Natural killer cell (primary cell): ENCODE results near the gene IRF1. TPM values are rescaled to one million over a fixed set of nuclear protein-coding genes. Genes with fewer than 3 reads are reported as not detected.

ENCODE experiments used
- ATAC-seq, 3 donors: fragments of 150-1000 bp in 2 of 3; fragments of 200-7000 bp in 1 of 3; cut with Tn5 transposase; 1 replicate in 1 of 3; 2 replicates in 2 of 3; pipeline ENCODE4 v1.10.0; 2021; ENCODE audit warnings: mild to moderate bottlenecking in 2 of 3, moderate library complexity in 2 of 3
- DNase-seq, 2 donors: peaks; one replicate each; pipeline versions ENCODE4 v3.0.0 to v3.0.0-alpha.2; 2013 to 2021; ENCODE audit warnings: mixed read lengths in 1 of 2
- H3K27ac ChIP-seq: one replicate; pipeline ENCODE4 v1.5.1; 2013; ENCODE audit warnings: mild to moderate bottlenecking, low read length
- H3K27me3 ChIP-seq: one replicate; pipeline ENCODE4 v1.6.1; 2013; ENCODE audit warnings: low read length; ENCODE audit not compliant: control insufficient read depth, insufficient read depth
- H3K36me3 ChIP-seq: one replicate; pipeline ENCODE4 v1.6.1; 2013; ENCODE audit warnings: low read length; ENCODE audit not compliant: control insufficient read depth, insufficient read depth
- H3K4me1 ChIP-seq: one replicate; pipeline ENCODE4 v1.6.1; 2013; ENCODE audit warnings: low read length; ENCODE audit not compliant: control insufficient read depth, insufficient read depth
- H3K4me3 ChIP-seq: one replicate; pipeline ENCODE4 v1.5.1; 2013; ENCODE audit warnings: low read length
- H3K9me3 ChIP-seq: one replicate; pipeline ENCODE4 v1.6.1; 2013; ENCODE audit warnings: low read length; ENCODE audit not compliant: control insufficient read depth, insufficient read depth
- H3K27ac Mint-ChIP-seq, 2 donors: one replicate each; pipeline ENCODE4 v1.8.0; 2022; ENCODE audit warnings: mild to moderate bottlenecking in 2 of 2, mixed read lengths in 2 of 2, moderate library complexity in 1 of 2
- H3K27me3 Mint-ChIP-seq, 2 donors: one replicate each; pipeline ENCODE4 v1.8.0; 2022; ENCODE audit warnings: low read depth in 2 of 2, mixed read lengths in 2 of 2
- H3K36me3 Mint-ChIP-seq: one replicate; pipeline ENCODE4 v1.8.0; 2022; ENCODE audit warnings: mixed read lengths
- H3K4me1 Mint-ChIP-seq, 2 donors: one replicate each; pipeline ENCODE4 v1.8.0; 2022; ENCODE audit warnings: mixed read lengths in 2 of 2
- H3K4me3 Mint-ChIP-seq: one replicate; pipeline ENCODE4 v1.8.0; 2022; ENCODE audit warnings: mild to moderate bottlenecking, moderate library complexity, mixed read lengths
- H3K9me3 Mint-ChIP-seq, 2 donors: one replicate each; pipeline ENCODE4 v1.8.0; 2022; ENCODE audit warnings: mixed read lengths in 2 of 2
- whole genome bisulfite sequencing: methylation state at CpG from one replicate; pipeline ENCODE4 v1.1.7; 2013; ENCODE audit warnings: missing lambda C conversion rate; ENCODE audit not compliant: insufficient coverage; 5-methylcytosine and 5-hydroxymethylcytosine counted together
- intact Hi-C: fragments of 100-400 bp; cut with micrococcal nuclease; formaldehyde crosslinking; loops from one replicate; pipeline ENCODE4 v1.14.2; 2022
- total RNA-seq, 4 donors: library from RNA; stranded (reverse); fragments of 120-200 nt in 1 of 4; gene quantifications; one replicate each; pipeline versions ENCODE4 v1.2.3 to v1.2.4, GENCODE V29; 2013 to 2022
- TF ChIP-seq, protein P1 (sequence below): fragments of 200-600 bp; IDR thresholded peaks from one replicate; pipeline ENCODE4 v1.8.0; 2022; ENCODE audit warnings: antibody characterized with exemption

IRF1 gene
- total RNA-seq, 3 donors from 2014 or later (not counting 1 experiment from before 2014, with no cell fraction given): 1,190 to 1,513 (median 1,282) TPM

DNA sequence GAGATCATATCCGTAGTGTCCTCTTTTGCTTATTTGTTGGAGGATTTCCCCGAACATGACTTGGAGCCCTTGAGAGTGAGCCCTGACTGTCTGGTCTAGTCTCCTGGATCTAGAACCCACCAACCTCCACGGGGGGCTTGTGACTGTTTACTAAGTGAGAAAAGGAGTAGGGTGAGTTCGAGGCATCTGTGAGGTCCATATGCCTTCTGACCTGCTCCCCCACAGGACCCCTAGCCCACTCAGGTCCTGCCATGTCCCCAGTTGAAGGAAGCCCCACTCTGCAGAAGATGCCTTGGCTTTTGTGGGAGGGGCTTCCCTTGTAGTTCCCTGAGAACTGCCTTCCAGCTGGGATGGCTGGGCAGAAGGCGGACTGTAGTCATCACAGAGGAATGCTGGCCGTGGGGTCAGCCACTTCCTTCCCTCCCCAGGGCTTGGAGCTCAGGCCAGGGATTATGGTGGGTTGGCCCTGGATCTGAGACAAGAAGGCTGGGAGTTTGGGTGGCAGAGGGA is 7.0 kb upstream of the IRF1 start:
- TF ChIP-seq, protein P1, sequence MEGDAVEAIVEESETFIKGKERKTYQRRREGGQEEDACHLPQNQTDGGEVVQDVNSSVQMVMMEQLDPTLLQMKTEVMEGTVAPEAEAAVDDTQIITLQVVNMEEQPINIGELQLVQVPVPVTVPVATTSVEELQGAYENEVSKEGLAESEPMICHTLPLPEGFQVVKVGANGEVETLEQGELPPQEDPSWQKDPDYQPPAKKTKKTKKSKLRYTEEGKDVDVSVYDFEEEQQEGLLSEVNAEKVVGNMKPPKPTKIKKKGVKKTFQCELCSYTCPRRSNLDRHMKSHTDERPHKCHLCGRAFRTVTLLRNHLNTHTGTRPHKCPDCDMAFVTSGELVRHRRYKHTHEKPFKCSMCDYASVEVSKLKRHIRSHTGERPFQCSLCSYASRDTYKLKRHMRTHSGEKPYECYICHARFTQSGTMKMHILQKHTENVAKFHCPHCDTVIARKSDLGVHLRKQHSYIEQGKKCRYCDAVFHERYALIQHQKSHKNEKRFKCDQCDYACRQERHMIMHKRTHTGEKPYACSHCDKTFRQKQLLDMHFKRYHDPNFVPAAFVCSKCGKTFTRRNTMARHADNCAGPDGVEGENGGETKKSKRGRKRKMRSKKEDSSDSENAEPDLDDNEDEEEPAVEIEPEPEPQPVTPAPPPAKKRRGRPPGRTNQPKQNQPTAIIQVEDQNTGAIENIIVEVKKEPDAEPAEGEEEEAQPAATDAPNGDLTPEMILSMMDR: no peak
- H3K4me3 ChIP-seq: no peak overlapping the region
- ATAC-seq (no peak), DNase-seq (no peak)
- WGBS: 80% methylated on average over 5 of the region's 6 CpGs
- peaks cover 77% of the 10 kb centered on the region for H3K4me1 ChIP-seq
- Mint-ChIP-seq H3K4me1 (peaks cover 60 to 71% of the 10 kb centered on the region in 2 donors), H3K27me3 (no peaks in the 10 kb centered on the region), H3K27ac (peak overlapping the region; percentile 95 to 100), H3K4me3 (peak overlapping the region; percentile 86), H3K36me3 (no peaks in the 10 kb centered on the region), H3K9me3 (no peaks in the 10 kb centered on the region)
- H3K27me3 ChIP-seq: no peaks in the 10 kb centered on the region
- H3K36me3 ChIP-seq: no peaks in the 10 kb centered on the region
- intact Hi-C loops: no loop called here
- H3K9me3 ChIP-seq: no peaks in the 10 kb centered on the region
- H3K27ac ChIP-seq: peak overlapping the region; percentile 90

DNA sequence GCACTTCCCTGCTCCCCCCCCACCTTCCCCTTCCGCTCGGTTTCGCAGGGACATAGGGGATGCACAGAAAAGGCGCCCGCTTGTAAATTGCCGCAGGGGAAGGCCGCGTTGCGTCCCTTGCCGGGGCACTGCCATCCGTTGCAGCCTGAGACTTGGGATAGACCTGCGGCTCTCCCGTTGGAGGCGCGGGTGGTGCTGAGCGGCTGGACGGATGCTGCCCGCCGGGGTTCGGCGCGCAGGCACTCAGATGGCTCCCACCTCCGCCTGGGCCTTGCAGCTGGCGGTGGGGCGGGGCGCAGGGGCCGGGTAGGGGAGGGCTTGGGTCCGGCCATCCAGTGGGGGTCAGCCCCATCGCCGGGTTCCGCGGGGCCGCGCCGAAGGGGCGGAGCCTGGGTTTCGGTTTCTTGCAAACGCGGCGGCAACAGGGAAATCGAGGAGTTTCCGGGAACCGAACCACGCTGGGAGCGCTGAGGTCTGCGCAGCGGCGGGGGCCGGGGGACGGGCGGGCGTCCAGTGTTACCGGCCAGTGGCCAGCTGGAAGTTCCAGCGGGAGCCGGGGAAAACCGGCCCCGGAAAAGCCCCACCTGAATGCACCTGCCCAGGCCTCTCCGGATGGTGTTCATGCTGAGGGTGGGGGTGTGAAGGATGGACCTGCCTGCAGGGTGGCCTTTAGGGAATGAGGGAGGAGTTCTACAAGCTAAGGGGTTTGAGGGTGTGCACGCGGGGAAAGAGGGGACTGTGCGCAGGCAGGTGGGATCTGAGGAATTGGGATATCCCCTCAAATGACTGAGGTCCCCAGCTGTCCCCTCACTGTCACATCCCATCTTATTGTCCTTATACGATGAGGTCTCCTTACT is 6.3 kb upstream of the IRF1 start:
- intact Hi-C loops: no loop called here
- Histone ChIP-seq H3K9me3 (no peaks in the 10 kb centered on the region), H3K4me1 (peaks cover 83% of the 10 kb centered on the region), H3K36me3 (no peaks in the 10 kb centered on the region), H3K27me3 (no peaks in the 10 kb centered on the region), H3K27ac (peak overlapping the region; percentile 90), H3K4me3 (peak overlapping the region; percentile 80)
- peak; percentile 61 to 75 for DNase-seq
- no peaks in the 10 kb centered on the region for H3K36me3 Mint-ChIP-seq
- H3K9me3 Mint-ChIP-seq: no peaks in the 10 kb centered on the region
- H3K27me3 Mint-ChIP-seq: no peaks in the 10 kb centered on the region
- peak overlapping the region; percentile 89 for H3K4me3 Mint-ChIP-seq
- whole genome bisulfite sequencing: 3% methylated on average over 61 of the region's 62 CpGs
- peak overlapping the region; percentile 95 to 100 for H3K27ac Mint-ChIP-seq
- ATAC-seq: peak; percentile 33 to 64 (median 42)
- TF ChIP-seq, protein P1: no peak
- H3K4me1 Mint-ChIP-seq: peaks cover 65 to 77% of the 10 kb centered on the region in 2 donors

DNA sequence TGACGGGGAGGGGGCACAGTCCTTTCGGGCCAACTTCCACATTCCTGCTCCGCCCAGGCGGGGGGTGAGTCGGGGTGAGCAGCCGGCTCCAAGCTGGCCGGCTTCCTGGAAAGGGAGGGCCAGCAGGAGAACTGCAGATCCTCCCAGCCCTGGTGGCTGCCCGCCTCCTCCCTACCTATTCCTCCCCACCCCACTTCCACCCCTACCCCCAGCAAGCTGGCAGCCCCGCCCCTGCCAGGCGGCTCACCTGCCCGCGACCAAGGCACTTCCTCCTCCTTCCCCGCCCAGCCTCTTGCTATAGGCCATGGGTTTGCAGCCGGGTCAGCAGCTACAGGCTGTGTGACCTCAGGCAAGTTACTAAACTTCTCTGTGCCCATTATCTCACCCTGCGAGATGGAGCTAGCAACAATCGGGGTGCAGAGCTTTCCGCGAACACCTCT is 5.6 kb upstream of the IRF1 start:
- no peaks in the 10 kb centered on the region for H3K27me3 ChIP-seq
- H3K27ac ChIP-seq: peak overlapping the region; percentile 90
- TF ChIP-seq, protein P1: no peak
- H3K27me3 Mint-ChIP-seq: no peaks in the 10 kb centered on the region
- peaks cover 83% of the 10 kb centered on the region for H3K4me1 ChIP-seq
- peaks cover 69 to 80% of the 10 kb centered on the region in 2 donors for H3K4me1 Mint-ChIP-seq
- H3K9me3 ChIP-seq: no peaks in the 10 kb centered on the region
- no peaks in the 10 kb centered on the region for H3K9me3 Mint-ChIP-seq
- peak overlapping the region; percentile 95 to 100 for H3K27ac Mint-ChIP-seq
- WGBS: 0% methylated on average over 18 of the region's 18 CpGs
- peak overlapping the region; percentile 89 for H3K4me3 Mint-ChIP-seq
- H3K36me3 ChIP-seq: no peaks in the 10 kb centered on the region
- no peaks in the 10 kb centered on the region for H3K36me3 Mint-ChIP-seq
- DNase-seq (peak; percentile 59 to 90), ATAC-seq (peak; percentile 56 to 71 (median 60))
- intact Hi-C loops: no loop called here
- H3K4me3 ChIP-seq: peak overlapping the region; percentile 80
